ENCODE results near the gene CWC25. TPM values are rescaled to one million over a fixed set of nuclear protein-coding genes. Genes with fewer than 3 reads are reported as not detected.

The CWC25 gene
- total and polyA plus RNA-seq, 2 of the 13 experiments (the other 11 are each of a cell fraction or from before 2014, with no cell fraction given) = 15.6 to 22.7 TPM

DNA sequence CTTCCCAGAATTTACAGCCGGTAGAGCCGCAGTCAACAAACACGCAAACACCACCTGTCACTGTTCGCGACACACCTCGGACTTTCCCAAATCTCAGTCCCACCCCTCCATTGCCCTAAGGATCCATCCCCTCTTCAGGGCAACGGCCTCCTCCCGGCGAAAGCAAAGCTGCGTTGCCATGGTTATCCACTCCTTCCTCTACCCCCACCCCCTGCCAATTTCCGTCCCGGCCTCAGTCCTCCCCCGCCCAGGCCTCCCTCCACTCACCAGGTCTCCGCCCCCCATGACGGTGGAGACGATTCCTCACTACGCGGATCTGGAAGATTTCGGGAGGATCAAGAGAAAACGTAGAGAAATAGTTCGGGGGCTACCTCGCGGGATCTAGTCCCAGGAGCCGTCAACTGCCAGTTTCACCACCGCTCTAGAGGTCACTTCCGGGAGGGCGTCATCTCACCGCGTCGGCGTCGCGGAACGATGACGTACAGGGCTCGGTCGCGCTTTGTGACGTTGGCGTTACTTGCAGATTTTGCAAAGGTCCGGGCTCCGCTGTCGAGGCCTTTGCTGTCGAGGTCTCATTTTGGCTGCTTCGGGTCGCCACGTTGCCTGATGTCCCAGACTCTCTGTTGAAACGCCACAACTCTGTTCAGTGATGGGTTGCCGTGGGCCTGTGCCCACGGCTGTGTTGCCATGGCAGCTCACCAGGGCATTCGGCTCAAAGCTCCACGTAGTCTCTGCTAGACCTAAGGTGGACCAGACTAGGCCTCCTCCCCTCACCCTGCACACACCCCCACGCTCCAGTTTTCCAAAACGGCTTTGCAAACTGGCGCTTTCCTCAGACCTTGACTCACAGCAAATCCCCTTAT, at the start of gene CWC25 (continued):
- peak; percentile 75; the same call in 1 of the 2 replicates for TF ChIP-seq ZNF232 (CRISPR knock-in tag; IDR thresholded peaks at IDR 0.05; ENCODE audit: borderline replicate concordance)
- TF ChIP-seq, protein P1, sequence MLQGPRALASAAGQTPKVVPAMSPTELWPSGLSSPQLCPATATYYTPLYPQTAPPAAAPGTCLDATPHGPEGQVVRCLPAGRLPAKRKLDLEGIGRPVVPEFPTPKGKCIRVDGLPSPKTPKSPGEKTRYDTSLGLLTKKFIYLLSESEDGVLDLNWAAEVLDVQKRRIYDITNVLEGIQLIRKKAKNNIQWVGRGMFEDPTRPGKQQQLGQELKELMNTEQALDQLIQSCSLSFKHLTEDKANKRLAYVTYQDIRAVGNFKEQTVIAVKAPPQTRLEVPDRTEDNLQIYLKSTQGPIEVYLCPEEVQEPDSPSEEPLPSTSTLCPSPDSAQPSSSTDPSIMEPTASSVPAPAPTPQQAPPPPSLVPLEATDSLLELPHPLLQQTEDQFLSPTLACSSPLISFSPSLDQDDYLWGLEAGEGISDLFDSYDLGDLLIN (CRISPR knock-in tag; IDR thresholded peaks at IDR 0.05; ENCODE audit: borderline replicate concordance) = peak; percentile 92; the same call in 1 of the 2 replicates
- peak; percentile 75 for TF ChIP-seq SP2 (CRISPR knock-in tag; IDR thresholded peaks at IDR 0.05)
- TF ChIP-seq, protein P2, sequence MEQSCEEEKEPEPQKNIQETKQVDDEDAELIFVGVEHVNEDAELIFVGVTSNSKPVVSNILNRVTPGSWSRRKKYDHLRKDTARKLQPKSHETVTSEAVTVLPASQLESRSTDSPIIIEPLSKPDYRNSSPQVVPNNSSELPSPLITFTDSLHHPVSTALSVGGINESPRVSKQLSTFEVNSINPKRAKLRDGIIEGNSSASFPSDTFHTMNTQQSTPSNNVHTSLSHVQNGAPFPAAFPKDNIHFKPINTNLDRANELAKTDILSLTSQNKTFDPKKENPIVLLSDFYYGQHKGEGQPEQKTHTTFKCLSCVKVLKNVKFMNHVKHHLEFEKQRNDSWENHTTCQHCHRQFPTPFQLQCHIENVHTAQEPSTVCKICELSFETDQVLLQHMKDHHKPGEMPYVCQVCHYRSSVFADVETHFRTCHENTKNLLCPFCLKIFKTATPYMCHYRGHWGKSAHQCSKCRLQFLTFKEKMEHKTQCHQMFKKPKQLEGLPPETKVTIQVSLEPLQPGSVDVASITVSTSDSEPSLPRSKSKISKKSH (CRISPR knock-in tag; IDR thresholded peaks at IDR 0.05; ENCODE audit: borderline replicate concordance) = peak; percentile 98
- TF ChIP-seq ZNF3 (CRISPR knock-in tag; IDR thresholded peaks at IDR 0.05) = no peak
- no peak for TF ChIP-seq ADNP (CRISPR knock-in tag; IDR thresholded peaks at IDR 0.05)
- TF ChIP-seq ZNF350 (CRISPR knock-in tag; IDR thresholded peaks at IDR 0.05; ENCODE audit: borderline replicate concordance, low read depth) = peak; percentile 97
- TF ChIP-seq HMGA1 (CRISPR knock-in tag; conservative IDR thresholded peaks at IDR 0.05) = no peak
- TF ChIP-seq ZNF460 (CRISPR knock-in tag; IDR thresholded peaks at IDR 0.05; ENCODE audit: borderline replicate concordance) = peak; percentile 14; the same call in 1 of the 2 replicates
- TF ChIP-seq ZNF781 (CRISPR knock-in tag; IDR thresholded peaks at IDR 0.05; ENCODE audit: borderline replicate concordance, not compliant biosample characterization) = peak; percentile 92
- no peak for TF ChIP-seq ZNF30 (CRISPR knock-in tag; IDR thresholded peaks at IDR 0.05)
- peak; percentile 86 for TF ChIP-seq ZNF749 (CRISPR knock-in tag; IDR thresholded peaks at IDR 0.05; ENCODE audit: borderline replicate concordance)
- TF ChIP-seq BRCA1 (CRISPR knock-in tag; IDR thresholded peaks at IDR 0.05) = no peak
- peak; percentile 83; the same call in 1 of the 2 replicates for TF ChIP-seq EEA1 (CRISPR knock-in tag; IDR thresholded peaks at IDR 0.05; ENCODE audit: borderline replicate concordance)
- peak; percentile 51 for TF ChIP-seq SP5 (CRISPR knock-in tag; IDR thresholded peaks at IDR 0.05; ENCODE audit: borderline replicate concordance, low read depth)
- peak; percentile 93 for TF ChIP-seq ZNF124 (CRISPR knock-in tag; IDR thresholded peaks at IDR 0.05)
- TF ChIP-seq, protein P3, sequence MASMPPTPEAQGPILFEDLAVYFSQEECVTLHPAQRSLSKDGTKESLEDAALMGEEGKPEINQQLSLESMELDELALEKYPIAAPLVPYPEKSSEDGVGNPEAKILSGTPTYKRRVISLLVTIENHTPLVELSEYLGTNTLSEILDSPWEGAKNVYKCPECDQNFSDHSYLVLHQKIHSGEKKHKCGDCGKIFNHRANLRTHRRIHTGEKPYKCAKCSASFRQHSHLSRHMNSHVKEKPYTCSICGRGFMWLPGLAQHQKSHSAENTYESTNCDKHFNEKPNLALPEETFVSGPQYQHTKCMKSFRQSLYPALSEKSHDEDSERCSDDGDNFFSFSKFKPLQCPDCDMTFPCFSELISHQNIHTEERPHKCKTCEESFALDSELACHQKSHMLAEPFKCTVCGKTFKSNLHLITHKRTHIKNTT (CRISPR knock-in tag; IDR thresholded peaks at IDR 0.05) = no peak
- peak; percentile 35; the same call in 1 of the 2 replicates for TF ChIP-seq KLF13 (CRISPR knock-in tag; IDR thresholded peaks at IDR 0.05)
- TF ChIP-seq KLF6 (CRISPR knock-in tag; IDR thresholded peaks at IDR 0.05) = peak; percentile 96
- TF ChIP-seq, protein P4, sequence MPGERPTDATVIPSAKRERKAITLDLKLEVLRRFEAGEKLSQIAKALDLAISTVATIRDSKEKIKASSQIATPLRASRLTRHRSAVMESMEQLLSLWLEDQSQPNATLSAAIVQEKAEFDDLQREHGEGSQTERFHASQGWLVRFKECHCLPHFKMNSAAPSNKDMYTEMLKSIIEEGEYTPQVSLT (CRISPR knock-in tag; IDR thresholded peaks at IDR 0.05; ENCODE audit: borderline replicate concordance, low read depth) = no peak; the same call in 1 of the 2 replicates
- TF ChIP-seq, protein P5, sequence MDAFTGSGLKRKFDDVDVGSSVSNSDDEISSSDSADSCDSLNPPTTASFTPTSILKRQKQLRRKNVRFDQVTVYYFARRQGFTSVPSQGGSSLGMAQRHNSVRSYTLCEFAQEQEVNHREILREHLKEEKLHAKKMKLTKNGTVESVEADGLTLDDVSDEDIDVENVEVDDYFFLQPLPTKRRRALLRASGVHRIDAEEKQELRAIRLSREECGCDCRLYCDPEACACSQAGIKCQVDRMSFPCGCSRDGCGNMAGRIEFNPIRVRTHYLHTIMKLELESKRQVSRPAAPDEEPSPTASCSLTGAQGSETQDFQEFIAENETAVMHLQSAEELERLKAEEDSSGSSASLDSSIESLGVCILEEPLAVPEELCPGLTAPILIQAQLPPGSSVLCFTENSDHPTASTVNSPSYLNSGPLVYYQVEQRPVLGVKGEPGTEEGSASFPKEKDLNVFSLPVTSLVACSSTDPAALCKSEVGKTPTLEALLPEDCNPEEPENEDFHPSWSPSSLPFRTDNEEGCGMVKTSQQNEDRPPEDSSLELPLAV (CRISPR knock-in tag; conservative IDR thresholded peaks at IDR 0.05; ENCODE audit: low read depth) = no peak
- no peak; the same call in 1 of the 2 replicates for TF ChIP-seq TMF1 (CRISPR knock-in tag; IDR thresholded peaks at IDR 0.05; ENCODE audit: low read depth)
- TF ChIP-seq ZNF530 (CRISPR knock-in tag; IDR thresholded peaks at IDR 0.05; ENCODE audit: low read depth) = no peak

Data from HepG2 (cell line).